Measurements from ENCODE around the gene LMF1. TPM values are rescaled to one million over a fixed set of nuclear protein-coding genes. Genes with fewer than 3 reads are reported as not detected.

LMF1 gene
- total RNA-seq, 1 donor from 2014 or later = 26.9 TPM

DNA sequence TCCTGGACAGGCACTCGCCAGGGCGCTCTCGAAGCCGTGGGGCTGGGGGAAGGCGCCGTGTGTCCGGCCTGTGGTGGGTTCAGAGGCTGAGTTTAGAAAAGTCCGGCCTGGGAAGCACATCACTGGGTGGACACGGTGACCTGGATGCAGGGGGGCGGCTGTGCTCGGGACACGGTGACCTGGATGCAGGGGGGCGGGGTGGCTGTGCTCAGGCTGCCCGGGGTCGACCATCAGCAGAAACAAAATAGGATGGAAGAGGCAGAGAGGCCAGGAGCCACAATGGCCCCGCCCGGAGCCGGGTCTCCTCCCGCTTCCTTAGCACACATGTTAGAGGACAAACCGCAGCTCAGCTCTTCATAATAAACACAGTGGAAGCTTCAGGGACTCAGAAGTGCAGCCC, 127.0 kb downstream of the LMF1 start:
- TF ChIP-seq CTCF (IDR thresholded peaks at IDR 0.05) = no peak
- Histone ChIP-seq H3K4me3 (no peak overlapping the region), H3K27ac (no peak overlapping the region), H3K36me3 (no peaks in the 10 kb centered on the region), H3K27me3 (no peaks in the 10 kb centered on the region), H3K4me1 (no peaks in the 10 kb centered on the region), H3K9me3 (no peaks in the 10 kb centered on the region)
- intact Hi-C loops (cut with DNase I) = no loop called here
- DNase-seq (ENCODE audit: low spot score in 2 of 2) = no peak

- intact Hi-C loops (cut with DNase I) = no loop called here
- no peak for TF ChIP-seq CTCF (IDR thresholded peaks at IDR 0.05)
- H3K27me3 ChIP-seq = no peaks in the 10 kb centered on the region
Observed at GRCh38 chr16:842711-843560, 127.8 kb downstream of the LMF1 start.

GRCh38 chr16:842061-842476, 128.7 kb downstream of the LMF1 start:
- Histone ChIP-seq H3K9me3 (peaks cover 0 to 9% of the 10 kb centered on the region in 2 donors), H3K4me3 (no peak overlapping the region), H3K27ac (no peak overlapping the region), H3K36me3 (no peaks in the 10 kb centered on the region), H3K27me3 (no peaks in the 10 kb centered on the region), H3K4me1 (no peaks in the 10 kb centered on the region)
- intact Hi-C loops (cut with DNase I) = no loop called here
- TF ChIP-seq CTCF (IDR thresholded peaks at IDR 0.05) = no peak
- no peak for DNase-seq (ENCODE audit: low spot score in 2 of 2)

More at GRCh38 chr16:842711-843560, 127.8 kb downstream of the LMF1 start:
- Histone ChIP-seq H3K27ac (no peak overlapping the region), H3K9me3 (peaks cover 0 to 4% of the 10 kb centered on the region in 2 donors), H3K36me3 (no peaks in the 10 kb centered on the region), H3K4me3 (no peak overlapping the region), H3K4me1 (no peaks in the 10 kb centered on the region)
- DNase-seq (ENCODE audit: low spot score in 2 of 2) = no peak

GRCh38 chr16:841455-842060, 129.2 kb downstream of the LMF1 start:
- no peak overlapping the region for H3K4me3 ChIP-seq
- intact Hi-C loops (cut with DNase I) = no loop called here
- H3K4me1 ChIP-seq = no peaks in the 10 kb centered on the region
- DNase-seq (ENCODE audit: low spot score in 2 of 2) = no peak
- H3K27me3 ChIP-seq = no peaks in the 10 kb centered on the region
- H3K36me3 ChIP-seq = no peaks in the 10 kb centered on the region
- H3K9me3 ChIP-seq = peaks cover 0 to 15% of the 10 kb centered on the region in 2 donors
- no peak overlapping the region for H3K27ac ChIP-seq
- TF ChIP-seq CTCF (IDR thresholded peaks at IDR 0.05) = no peak

GRCh38 chr16:840561-841454, 130.0 kb downstream of the LMF1 start:
- no peak overlapping the region for H3K27ac ChIP-seq
- H3K4me3 ChIP-seq = no peak overlapping the region
- H3K27me3 ChIP-seq = no peaks in the 10 kb centered on the region
- no peaks in the 10 kb centered on the region for H3K36me3 ChIP-seq
- no peak for DNase-seq (ENCODE audit: low spot score in 2 of 2)
- no peaks in the 10 kb centered on the region for H3K4me1 ChIP-seq
- intact Hi-C loops (cut with DNase I) = no loop called here
- TF ChIP-seq CTCF (IDR thresholded peaks at IDR 0.05) = no peak
- H3K9me3 ChIP-seq = peaks cover 0 to 20% of the 10 kb centered on the region in 2 donors

All from ascending aorta (tissue), 2 donors.